OCI-LY3 (cell line): ENCODE results near the gene RETREG2.

Source experiments
- H2AFZ ChIP-seq: fragments of 200-600, 300-600 bp; shearing (Covaris generic); 2 replicates; pipeline ENCODE4 v1.6.0; 2014; ENCODE audit warnings: antibody characterized with exemption, low read depth, low read length
- H3K27ac ChIP-seq: fragments of 200-600, 300-600 bp; sonication (generic); 2 replicates; pipeline ENCODE4 v1.5.1; 2014; ENCODE audit warnings: mild to moderate bottlenecking, low read length, moderate library complexity, mixed read lengths
- H3K27me3 ChIP-seq: fragments of 200-600, 300-600 bp; sonication (generic); 2 replicates; pipeline ENCODE4 v1.6.1; 2014; ENCODE audit warnings: low read depth, low read length, mixed read lengths
- H3K36me3 ChIP-seq: fragments of 200-600, 300-600 bp; sonication (generic); replicated peaks from 2 replicates; pipeline ENCODE3; 2014; ENCODE audit warnings: low read depth, low read length, mixed read lengths
- H3K4me1 ChIP-seq: fragments of 300-600, 200-600 bp; sonication (generic); 2 replicates; pipeline ENCODE4 v1.6.1; 2014; ENCODE audit warnings: low read length, mixed read lengths
- H3K4me2 ChIP-seq: fragments of 200-600, 300-600 bp; sonication (generic); 2 replicates; pipeline ENCODE4 v1.6.1; 2014; ENCODE audit warnings: low read length, mixed read lengths
- H3K4me3 ChIP-seq: fragments of 300-600, 200-600 bp; sonication (generic); 2 replicates; pipeline ENCODE4 v1.5.1; 2014; ENCODE audit warnings: antibody characterized with exemption, mild to moderate bottlenecking, low read length, moderate library complexity
- H3K79me2 ChIP-seq: fragments of 300-600, 200-600 bp; shearing (Covaris generic); 2 replicates; pipeline ENCODE4 v1.6.1; 2014; ENCODE audit warnings: mild to moderate bottlenecking, low read length, mixed read lengths
- H3K9ac ChIP-seq: fragments of 300-600, 200-600 bp; shearing (Covaris generic); 2 replicates; pipeline ENCODE4 v1.6.0; 2014; ENCODE audit warnings: mild to moderate bottlenecking, low read length, moderate library complexity
- H3K9me3 ChIP-seq: fragments of 200-600, 300-600 bp; shearing (Covaris generic); 2 replicates; pipeline ENCODE4 v1.6.1; 2014; ENCODE audit warnings: low read length, mixed read lengths; ENCODE audit not compliant: insufficient read depth
- H4K20me1 ChIP-seq: fragments of 200-600, 300-600 bp; sonication (generic); 2 replicates; pipeline ENCODE4 v1.6.1; 2016; ENCODE audit warnings: low read length, mixed read lengths; ENCODE audit not compliant: insufficient read depth
- CTCF ChIP-seq: fragments of 200-600, 300-600 bp; sonication (generic); IDR thresholded peaks from 2 replicates; pipeline ENCODE4 v1.5.1; 2014; ENCODE audit warnings: antibody characterized with exemption, low read length, low read depth
- EZH2phosphoT487 ChIP-seq: fragments of 200-600 bp; shearing (Covaris generic); IDR thresholded peaks from 2 replicates; pipeline ENCODE4 v1.6.1; 2018; ENCODE audit warnings: antibody characterized with exemption, mixed run types, low read depth

RETREG2 gene

DNA sequence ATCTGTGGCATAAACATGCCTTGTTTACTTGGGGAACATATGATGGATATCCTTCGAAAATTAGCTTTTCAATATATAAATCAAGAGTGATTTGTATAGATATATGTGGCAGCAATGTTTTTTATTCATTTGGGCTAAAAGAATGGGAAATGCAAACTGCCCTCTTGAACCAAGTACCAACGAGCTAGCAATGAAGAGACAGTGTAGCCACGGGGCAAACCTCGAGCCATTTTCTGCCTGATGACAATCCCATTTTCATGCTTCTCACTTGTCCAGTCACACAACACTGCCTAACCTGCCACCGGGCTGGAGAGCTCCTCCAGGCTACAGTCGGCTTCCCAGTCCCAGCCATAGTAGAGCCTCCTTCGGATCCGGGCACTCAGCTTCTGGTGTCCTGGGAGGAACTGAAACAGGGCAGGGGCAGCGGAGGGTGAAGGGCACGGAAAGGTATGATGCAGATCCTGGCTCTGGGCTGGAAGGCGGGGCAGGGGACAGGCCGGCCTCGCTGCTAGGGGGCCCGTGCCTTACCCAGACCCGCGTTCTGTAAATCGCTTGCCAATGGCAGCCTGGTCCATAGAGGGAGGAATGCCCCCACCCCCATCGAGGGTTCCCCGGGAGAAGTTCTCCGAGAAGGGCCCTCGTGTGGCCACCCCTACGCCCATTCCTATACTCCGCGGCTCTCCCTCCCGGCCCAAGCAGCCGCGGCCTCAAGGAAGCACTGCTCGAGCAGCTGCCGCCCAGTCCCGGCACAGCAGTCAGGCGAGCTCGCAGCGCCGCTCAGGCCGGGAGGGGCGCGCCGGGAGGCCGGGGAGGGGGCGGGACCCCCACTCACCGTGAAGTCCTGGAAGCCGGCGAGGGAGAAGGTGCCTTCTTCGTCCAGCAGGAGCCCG lies 1.9 kb upstream of the RETREG2 start:
- H3K9ac ChIP-seq = peak overlapping the region; percentile 99
- peaks cover 8% of the 10 kb centered on the region for H3K79me2 ChIP-seq
- peak overlapping the region; percentile 97 for H3K4me3 ChIP-seq
- H2AFZ ChIP-seq = no peak overlapping the region
- H3K4me2 ChIP-seq = peak overlapping the region; percentile 96
- no peaks in the 10 kb centered on the region for H3K27me3 ChIP-seq
- H3K4me1 ChIP-seq = peaks cover 13% of the 10 kb centered on the region
- peak overlapping the region; percentile 98 for H3K27ac ChIP-seq
- H3K9me3 ChIP-seq = no peaks in the 10 kb centered on the region
- TF ChIP-seq CTCF (no peak), EZH2phosphoT487 (no peak)
- H3K36me3 ChIP-seq = peaks cover 8% of the 10 kb centered on the region
- H4K20me1 ChIP-seq = no peaks in the 10 kb centered on the region

DNA sequence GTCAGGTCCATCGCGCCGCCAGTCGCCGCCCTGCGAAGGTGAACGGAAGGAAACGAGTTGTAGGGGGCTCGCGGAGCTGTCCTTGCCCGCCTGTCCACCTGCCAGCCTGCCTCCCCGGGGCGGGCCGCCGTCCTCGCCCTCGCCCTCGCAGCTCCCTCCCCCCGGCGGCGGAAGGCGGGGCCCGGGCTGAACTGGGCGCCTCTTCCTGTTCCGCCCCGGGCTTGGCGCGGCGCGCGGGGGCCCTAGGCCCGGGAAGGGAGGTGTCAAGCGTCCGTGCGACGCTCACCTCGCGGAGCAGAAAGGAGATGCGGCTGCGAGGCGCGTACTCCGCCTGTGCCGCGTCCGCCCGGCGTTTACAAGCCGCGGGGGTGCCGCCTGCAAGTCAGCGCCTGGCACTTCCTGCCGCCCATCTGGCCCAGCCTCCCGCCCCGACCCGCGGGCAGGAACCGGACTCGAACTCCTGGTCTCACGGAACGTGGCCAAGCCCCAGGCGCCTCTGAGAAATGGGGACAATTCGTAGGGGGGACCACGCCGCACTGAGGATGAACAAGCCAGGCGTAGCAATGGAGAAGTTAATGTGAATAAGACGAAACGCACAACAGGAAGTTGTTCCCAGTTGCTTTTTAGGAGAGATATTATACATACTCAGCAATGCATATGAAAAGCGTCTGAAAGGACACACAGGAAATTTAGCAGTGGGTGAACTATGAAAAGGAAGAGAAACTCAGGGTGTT lies 1.1 kb upstream of the RETREG2 start, which contains the start of gene CNPPD1:
Gene CNPPD1, minus strand, starts transcription at position 108 of the 734 bp plus-strand sequence. Its CDS starts 97 bp downstream, at position 11.
- no peaks in the 10 kb centered on the region for H4K20me1 ChIP-seq
- no peaks in the 10 kb centered on the region for H3K9me3 ChIP-seq
- TF ChIP-seq CTCF = no peak
- no peak for TF ChIP-seq EZH2phosphoT487
- peak within 1 kb of the TSS; percentile 99 for H3K9ac ChIP-seq
- H3K4me3 ChIP-seq = peak within 1 kb of the TSS; percentile 97
- H3K4me1 ChIP-seq = peaks cover 13% of the 10 kb centered on the region
- peaks cover 8% of the 10 kb centered on the region for H3K36me3 ChIP-seq
- H3K27ac ChIP-seq = peak within 1 kb of the TSS; percentile 98
- H2AFZ ChIP-seq = peak within 1 kb of the TSS; percentile 36; the same call in 1 of the 2 replicates
- H3K4me2 ChIP-seq = peak within 1 kb of the TSS; percentile 96
- peaks cover 8% of the 10 kb centered on the region for H3K79me2 ChIP-seq
- no peaks in the 10 kb centered on the region for H3K27me3 ChIP-seq

GRCh38 chr2:219178377-219179175 lies 501 bp downstream of the RETREG2 start:
- TF ChIP-seq CTCF = no peak
- TF ChIP-seq EZH2phosphoT487 = no peak
- no peak overlapping the region for H2AFZ ChIP-seq
- peak overlapping the region; percentile 40 for H3K27ac ChIP-seq
- peak overlapping the region; percentile 99 for H3K4me2 ChIP-seq
- H3K9me3 ChIP-seq = no peaks in the 10 kb centered on the region
- H3K36me3 ChIP-seq = peaks cover 13% of the 10 kb centered on the region
- peak overlapping the region; percentile 97 for H3K4me3 ChIP-seq
- peaks cover 13% of the 10 kb centered on the region for H3K4me1 ChIP-seq
- no peaks in the 10 kb centered on the region for H4K20me1 ChIP-seq
- no peaks in the 10 kb centered on the region for H3K27me3 ChIP-seq
- H3K9ac ChIP-seq = peak overlapping the region; percentile 77
- peaks cover 8% of the 10 kb centered on the region for H3K79me2 ChIP-seq
